Neural cell (in vitro differentiated cells): ENCODE data around the gene GOLPH3L. TPM values are rescaled to one million over a fixed set of nuclear protein-coding genes. Genes with fewer than 3 reads are reported as not detected.

ENCODE experiments used
- H2AFZ ChIP-seq: fragments of 200-600, 300-800 bp; sonication (generic), shearing (Covaris generic); 2 replicates; pipeline ENCODE4 v1.6.0; 2014; ENCODE audit warnings: low read depth, mild to moderate bottlenecking, antibody characterized with exemption, low read length, moderate library complexity
- H3F3A ChIP-seq: fragments of 200-600 bp; shearing (Covaris generic); 2 replicates; pipeline ENCODE4 v1.6.1; 2016; ENCODE audit warnings: mild to moderate bottlenecking, moderate library complexity, mixed read lengths, antibody characterized with exemption, low read length; ENCODE audit not compliant: insufficient read depth, poor library complexity, severe bottlenecking
- H3K27ac ChIP-seq: fragments of 200-600, 300-800 bp; sonication (generic), shearing (Covaris generic); 2 replicates; pipeline ENCODE4 v1.5.1; 2014; ENCODE audit warnings: mild to moderate bottlenecking, low read length, moderate library complexity
- H3K27me3 ChIP-seq: fragments of 300-800, 200-600 bp; sonication (generic), shearing (Covaris generic); 2 replicates; pipeline ENCODE4 v1.6.0; 2014; ENCODE audit warnings: mild to moderate bottlenecking, low read depth, low read length, moderate library complexity; ENCODE audit not compliant: insufficient read depth
- H3K36me3 ChIP-seq: fragments of 300-800, 200-600 bp; sonication (generic), shearing (Covaris generic); 2 replicates; pipeline ENCODE4 v1.5.1; 2014; ENCODE audit warnings: mild to moderate bottlenecking, antibody characterized with exemption, low read length, moderate library complexity; ENCODE audit not compliant: insufficient read depth
- H3K4me2 ChIP-seq: fragments of 300-800, 200-600 bp; sonication (generic), shearing (Covaris generic); 2 replicates; pipeline ENCODE4 v1.6.0; 2014; ENCODE audit warnings: mild to moderate bottlenecking, low read length
- H3K4me3 ChIP-seq: fragments of 300-800, 200-600 bp; sonication (generic), shearing (Covaris generic); 2 replicates; pipeline ENCODE4 v1.5.1; 2014; ENCODE audit warnings: mild to moderate bottlenecking, low read length, moderate library complexity
- H3K79me2 ChIP-seq: fragments of 200-600 bp; shearing (Covaris generic); replicated peaks from 2 replicates; pipeline ENCODE4 v1.6.0; 2014; ENCODE audit warnings: mild to moderate bottlenecking, low read length, moderate library complexity; ENCODE audit not compliant: insufficient read depth
- H3K9ac ChIP-seq: fragments of 300-800, 200-600 bp; sonication (generic), shearing (Covaris generic); 2 replicates; pipeline ENCODE4 v1.6.1; 2016; ENCODE audit warnings: mild to moderate bottlenecking, low read length, mixed read lengths
- H3K9me2 ChIP-seq: fragments of 200-600 bp; shearing (Covaris generic); 2 replicates; pipeline ENCODE4 v1.6.1; 2016; ENCODE audit warnings: mild to moderate bottlenecking, low read length, mixed read lengths; ENCODE audit not compliant: insufficient read depth
- H3K9me3 ChIP-seq: fragments of 200-600, 300-800 bp; sonication (generic), shearing (Covaris generic); 2 replicates; pipeline ENCODE4 v1.6.1; 2016; ENCODE audit warnings: mild to moderate bottlenecking, mixed run types, low read length, moderate library complexity, mixed read lengths
- H4K20me1 ChIP-seq: fragments of 200-600 bp; shearing (Covaris generic); 2 replicates; pipeline ENCODE4 v1.6.1; 2016; ENCODE audit warnings: mild to moderate bottlenecking, mixed run types; ENCODE audit not compliant: insufficient read depth
- CTCF ChIP-seq: fragments of 450-650 bp; IDR thresholded peaks from 2 replicates; pipeline ENCODE4 v1.5.1; 2014; ENCODE audit warnings: antibody characterized with exemption, mild to moderate bottlenecking, moderate library complexity; ENCODE audit not compliant: poor library complexity, severe bottlenecking
- EP300 ChIP-seq: fragments of 450-650 bp; conservative IDR thresholded peaks from 2 replicates; pipeline ENCODE4 v1.6.1; 2014; ENCODE audit warnings: antibody characterized with exemption, mild to moderate bottlenecking, moderate library complexity; ENCODE audit not compliant: poor library complexity, severe bottlenecking
- EZH2 ChIP-seq: fragments of 200-600, 300-800 bp; shearing (Covaris generic), sonication (generic); IDR thresholded peaks from 2 replicates; pipeline ENCODE4 v1.6.1; 2014; ENCODE audit warnings: antibody characterized with exemption, low read length, borderline replicate concordance, mild to moderate bottlenecking; ENCODE audit not compliant: insufficient read depth, poor library complexity, severe bottlenecking
- MXI1 ChIP-seq: fragments of 450-650 bp; conservative IDR thresholded peaks from 2 replicates; pipeline ENCODE4 v1.6.1; 2014; ENCODE audit warnings: antibody characterized with exemption, mild to moderate bottlenecking; ENCODE audit not compliant: poor library complexity, severe bottlenecking
- POLR2AphosphoS5 ChIP-seq: IDR thresholded peaks from 2 replicates; pipeline ENCODE4 v1.6.1; 2012
- RAD21 ChIP-seq: fragments of 450-650 bp; conservative IDR thresholded peaks from 2 replicates; pipeline ENCODE4 v1.6.1; 2014; ENCODE audit warnings: antibody characterized with exemption, mild to moderate bottlenecking, moderate library complexity
- REST ChIP-seq: IDR thresholded peaks from 2 replicates; pipeline ENCODE4 v1.6.1; 2012; ENCODE audit warnings: borderline replicate concordance
- SMC3 ChIP-seq: fragments of 450-650 bp; conservative IDR thresholded peaks from 2 replicates; pipeline ENCODE4 v1.6.1; 2014; ENCODE audit warnings: antibody characterized with exemption, mild to moderate bottlenecking, moderate library complexity; ENCODE audit not compliant: poor library complexity
- TAF1 ChIP-seq: IDR thresholded peaks from 2 replicates; pipeline ENCODE4 v1.6.1; 2012; ENCODE audit warnings: low read depth
- polyA plus RNA-seq: library from polyadenylated mRNA; depleted of rRNA; stranded (reverse); fragments of >200 nt; gene quantifications from 2 replicates; pipeline ENCODE4 v1.2.3, GENCODE V29; 2014

Gene GOLPH3L
- polyA plus RNA-seq, 1 donor from 2014 or later = 7.0 TPM

GRCh38 chr1:150688763-150689162 lies 8.2 kb downstream of the GOLPH3L start:
- Histone ChIP-seq H3K4me3 (no peak overlapping the region), H3K9me2 (no peaks in the 10 kb centered on the region), H3K9ac (no peak overlapping the region), H3K27ac (no peak overlapping the region), H4K20me1 (no peaks in the 10 kb centered on the region), H3K79me2 (no peaks in the 10 kb centered on the region), H3K27me3 (no peaks in the 10 kb centered on the region), H3F3A (no peaks in the 10 kb centered on the region), H3K36me3 (no peaks in the 10 kb centered on the region), H2AFZ (no peak overlapping the region), H3K9me3 (no peaks in the 10 kb centered on the region), H3K4me2 (no peak overlapping the region)
- TF ChIP-seq REST = no peak

- H2AFZ ChIP-seq = no peak overlapping the region
- no peaks in the 10 kb centered on the region for H3K9me2 ChIP-seq
- H3K4me3 ChIP-seq = no peak overlapping the region
- no peaks in the 10 kb centered on the region for H3K27me3 ChIP-seq
- H3K9ac ChIP-seq = no peak overlapping the region
- no peaks in the 10 kb centered on the region for H3K36me3 ChIP-seq
- no peaks in the 10 kb centered on the region for H4K20me1 ChIP-seq
- no peak overlapping the region for H3K27ac ChIP-seq
- no peaks in the 10 kb centered on the region for H3F3A ChIP-seq
- TF ChIP-seq TAF1 (no peak), EZH2 (no peak), POLR2AphosphoS5 (no peak), REST (no peak), MXI1 (no peak), SMC3 (no peak)
- no peak overlapping the region for H3K4me2 ChIP-seq
- H3K79me2 ChIP-seq = no peaks in the 10 kb centered on the region
- H3K9me3 ChIP-seq = no peaks in the 10 kb centered on the region
These were observed 10.7 kb downstream of the GOLPH3L start for GRCh38 chr1:150686275-150686674.

- TF ChIP-seq POLR2AphosphoS5 (no peak), MXI1 (no peak), TAF1 (no peak), SMC3 (no peak), REST (no peak), CTCF (no peak), RAD21 (no peak), EZH2 (no peak), EP300 (no peak)
- no peaks in the 10 kb centered on the region for H3K27me3 ChIP-seq
- H4K20me1 ChIP-seq = no peaks in the 10 kb centered on the region
- H3K9me3 ChIP-seq = no peaks in the 10 kb centered on the region
- no peak overlapping the region for H2AFZ ChIP-seq
- H3K4me3 ChIP-seq = no peak overlapping the region
- no peaks in the 10 kb centered on the region for H3K36me3 ChIP-seq
- H3K79me2 ChIP-seq = no peaks in the 10 kb centered on the region
- no peak overlapping the region for H3K4me2 ChIP-seq
- no peak overlapping the region for H3K27ac ChIP-seq
- H3K9me2 ChIP-seq = no peaks in the 10 kb centered on the region
- no peak overlapping the region for H3K9ac ChIP-seq
- H3F3A ChIP-seq = no peaks in the 10 kb centered on the region
These were observed 13.0 kb downstream of the GOLPH3L start for GRCh38 chr1:150683914-150684313.
